K562 (cell line): ENCODE measurements around the gene RESP18. TPM values are rescaled to one million over a fixed set of nuclear protein-coding genes. Genes with fewer than 3 reads are reported as not detected.

Experiments used
- ATF7 ChIP-seq: fragments of 450-650 bp; IDR thresholded peaks from 2 replicates; pipeline ENCODE4 v1.7.1; 2014; ENCODE audit warnings: mild to moderate bottlenecking, moderate library complexity
- BACH1 ChIP-seq: fragments of 200-800 bp; sonication (Bioruptor generic); IDR thresholded peaks from 2 replicates; pipeline ENCODE4 v1.6.1; 2016; ENCODE audit warnings: missing genetic modification characterization, missing compliant biosample characterization
- CHD4 ChIP-seq: fragments of 200-600 bp; sonication (generic); IDR thresholded peaks from 3 replicates; pipeline ENCODE4 v1.6.1; 2012; ENCODE audit warnings: low read depth, mild to moderate bottlenecking, mixed read lengths, low read length, inconsistent platforms; ENCODE audit not compliant: insufficient read depth, insufficient replicate concordance, poor library complexity, severe bottlenecking
- ERF ChIP-seq: fragments of 450-650 bp; formaldehyde crosslinking; IDR thresholded peaks from 2 replicates; pipeline ENCODE4 v1.4.0; 2020; ENCODE audit warnings: mild to moderate bottlenecking, mixed read lengths
- PBX2 ChIP-seq, 2 experiments: IDR thresholded peaks in 1 of 2; conservative IDR thresholded peaks in 1 of 2; 2 replicates each; pipeline ENCODE4 v1.6.1; 2016; ENCODE audit warnings: low read depth in 2 of 2, mild to moderate bottlenecking in 1 of 2, missing compliant biosample characterization in 1 of 2, missing genetic modification characterization in 1 of 2, moderate library complexity in 1 of 2
- PCBP2 ChIP-seq: fragments of 200-400 bp; formaldehyde crosslinking; IDR thresholded peaks from 2 replicates; pipeline ENCODE4 v1.6.1; 2018; ENCODE audit warnings: low read length, low read depth, mild to moderate bottlenecking, moderate library complexity; ENCODE audit not compliant: poor library complexity, severe bottlenecking
- RCOR1 ChIP-seq, 2 experiments: IDR thresholded peaks; 2 replicates each; pipeline ENCODE4 v1.6.1; 2012; ENCODE audit warnings: low read depth in 2 of 2, low read length in 2 of 2, borderline replicate concordance in 1 of 2, improper control_type of control experiment in 1 of 2
- RNF2 ChIP-seq: sonication (generic); IDR thresholded peaks from 2 replicates; pipeline ENCODE4 v1.6.1; 2016
- SAFB ChIP-seq: fragments of 200-400 bp; formaldehyde crosslinking; IDR thresholded peaks from 2 replicates; pipeline ENCODE4 v1.6.1; 2017; ENCODE audit warnings: low read depth, low read length, borderline replicate concordance
- TFAP4 ChIP-seq: sonication (generic); formaldehyde crosslinking; IDR thresholded peaks from 2 replicates; pipeline ENCODE4 v1.8.0; 2022; ENCODE audit warnings: missing genetic modification reagents, mild to moderate bottlenecking, moderate library complexity, borderline replicate concordance
- TOE1 ChIP-seq, 2 experiments: fragments of 450-650 bp in 1 of 2; sonication (generic) in 1 of 2; formaldehyde crosslinking in 1 of 2; IDR thresholded peaks; 2 replicates each; pipeline versions ENCODE4 v1.7.1 to v1.8.0; 2016 to 2022; ENCODE audit warnings: borderline replicate concordance in 2 of 2, mild to moderate bottlenecking in 2 of 2, antibody characterized with exemption in 1 of 2, inconsistent platforms in 1 of 2, low read depth in 1 of 2, missing genetic modification reagents in 1 of 2, moderate library complexity in 1 of 2
- TSC22D4 ChIP-seq: fragments of 450-650 bp; IDR thresholded peaks from 2 replicates; pipeline ENCODE4 v1.6.1; 2016; ENCODE audit warnings: missing genetic modification characterization, missing biosample characterization, control low read depth
- ZBTB1 ChIP-seq: sonication (generic); formaldehyde crosslinking; IDR thresholded peaks from 2 replicates; pipeline ENCODE4 v1.8.1; 2023; ENCODE audit warnings: missing genetic modification reagents, low read depth, mild to moderate bottlenecking, borderline replicate concordance
- ZNF239 ChIP-seq: fragments of 250-450 bp; sonication (Bioruptor Pico); IDR thresholded peaks from 2 replicates; pipeline ENCODE4 v1.4.0; 2020; ENCODE audit warnings: mild to moderate bottlenecking
- ZNF395 ChIP-seq: fragments of 200-800 bp; sonication (Bioruptor generic); IDR thresholded peaks from 2 replicates; pipeline ENCODE4 v1.6.1; 2017; ENCODE audit warnings: missing genetic modification characterization, missing compliant biosample characterization
- ZNF41 ChIP-seq: fragments of 250-450 bp; sonication (Bioruptor Pico); conservative IDR thresholded peaks from 2 replicates; pipeline ENCODE4 v1.4.0; 2020; ENCODE audit warnings: mild to moderate bottlenecking
- ZNF551 ChIP-seq: fragments of 250-450 bp; sonication (Bioruptor Pico); IDR thresholded peaks from 2 replicates; pipeline ENCODE4 v1.5.0; 2021; ENCODE audit warnings: mild to moderate bottlenecking, moderate library complexity
- polyA plus RNA-seq, 8 experiments: library from polyadenylated mRNA; depleted of rRNA in 4 of 8; stranded (reverse) in 5 of 8; unstranded in 3 of 8; fragments of >200 nt; fragmentation: Nextera tagmentation in 2 of 8; fragmentation: Illumina TruSeq in 1 of 8; extraction: Ambion mirVana in 2 of 8; extraction: Trizol in 1 of 8; gene quantifications; 2 replicates each; pipeline versions ENCODE4 v1.2.1 to v1.2.3, GENCODE V29; 2011 to 2014; ENCODE audit warnings: inconsistent platforms in 1 of 8, missing spikeins in 1 of 8
- total RNA-seq, 7 experiments: library from RNA; depleted of rRNA in 6 of 7; stranded (reverse); fragments of >200 nt in 6 of 7; fragmentation: Illumina TruSeq in 2 of 7; extraction: Trizol in 2 of 7; gene quantifications; 2 replicates each; pipeline versions ENCODE4 v1.2.1 to v1.2.3, GENCODE V29; 2011 to 2021; ENCODE audit warnings: low replicate concordance in 1 of 7
- TF ChIP-seq, protein P1 (sequence below): sonication (generic); formaldehyde crosslinking; IDR thresholded peaks from 2 replicates; pipeline ENCODE4 v1.9.0; 2022; ENCODE audit warnings: mild to moderate bottlenecking, missing genetic modification reagents
- TF ChIP-seq, protein P2 (sequence below), 2 experiments: fragments of 450-650 bp in 1 of 2; sonication (generic) in 1 of 2; formaldehyde crosslinking; conservative IDR thresholded peaks; 2 replicates each; pipeline versions ENCODE4 v1.4.0 to v1.8.1; 2020 to 2022; ENCODE audit warnings: mild to moderate bottlenecking in 1 of 2, missing genetic modification reagents in 1 of 2

RESP18 gene
- total and polyA plus RNA-seq, 9 of the 15 experiments (the other 6 are each of a cell fraction or from before 2014, with no cell fraction given): not detected

GRCh38 chr2:219279151-219279915 lies 53.2 kb downstream of the RESP18 start, which contains the start of gene DNAJB2 (continued):
- TF ChIP-seq TFAP4 (CRISPR knock-in tag) (peak; percentile 99), ERF (CRISPR knock-in tag) (peak; percentile 92), PBX2 (CRISPR knock-in tag; IDR thresholded peaks at IDR 0.05; ENCODE audit: low read depth) (no peak), PBX2 (tag; conservative IDR thresholded peaks at IDR 0.05; ENCODE audit: low read depth) (no peak), RNF2 (peak; percentile 96), CHD4 (no peak), TSC22D4 (no peak), PCBP2 (no peak), RCOR1 (IDR thresholded peaks at IDR 0.05; ENCODE audit: borderline replicate concordance in 1 of 2, low read depth in 2 of 2, low read length in 2 of 2) (peak; percentile 78 to 80; a peak in 3 of 4 replicates), ATF7 (peak; percentile 97), ZNF41 (peak; percentile 79), ZNF395 (peak; percentile 99), SAFB (no peak), BACH1 (tag) (peak; percentile 70), ZBTB1 (CRISPR knock-in tag) (peak; percentile 43; the same call in 1 of the 2 replicates), ZNF551 (CRISPR knock-in tag) (no peak), ZNF239 (CRISPR knock-in tag) (peak; percentile 71), TOE1 (IDR thresholded peaks at IDR 0.05; ENCODE audit: borderline replicate concordance) (peak; percentile 14; the same call in 1 of the 2 replicates), TOE1 (CRISPR knock-in tag; IDR thresholded peaks at IDR 0.05; ENCODE audit: borderline replicate concordance, low read depth) (no peak)
- TF ChIP-seq, protein P1, sequence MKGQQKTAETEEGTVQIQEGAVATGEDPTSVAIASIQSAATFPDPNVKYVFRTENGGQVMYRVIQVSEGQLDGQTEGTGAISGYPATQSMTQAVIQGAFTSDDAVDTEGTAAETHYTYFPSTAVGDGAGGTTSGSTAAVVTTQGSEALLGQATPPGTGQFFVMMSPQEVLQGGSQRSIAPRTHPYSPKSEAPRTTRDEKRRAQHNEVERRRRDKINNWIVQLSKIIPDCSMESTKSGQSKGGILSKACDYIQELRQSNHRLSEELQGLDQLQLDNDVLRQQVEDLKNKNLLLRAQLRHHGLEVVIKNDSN: no peak
- TF ChIP-seq, protein P2, sequence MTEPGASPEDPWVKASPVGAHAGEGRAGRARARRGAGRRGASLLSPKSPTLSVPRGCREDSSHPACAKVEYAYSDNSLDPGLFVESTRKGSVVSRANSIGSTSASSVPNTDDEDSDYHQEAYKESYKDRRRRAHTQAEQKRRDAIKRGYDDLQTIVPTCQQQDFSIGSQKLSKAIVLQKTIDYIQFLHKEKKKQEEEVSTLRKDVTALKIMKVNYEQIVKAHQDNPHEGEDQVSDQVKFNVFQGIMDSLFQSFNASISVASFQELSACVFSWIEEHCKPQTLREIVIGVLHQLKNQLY (CRISPR knock-in tag; conservative IDR thresholded peaks at IDR 0.05): no peak
